AG09309 (cell line): Measurements from ENCODE around the gene TOR4A.

Experiments
- DNase-seq: peaks from one replicate; pipeline ENCODE4 v3.0.0-alpha.2; 2010; ENCODE audit warnings: low read depth
- H3K4me3 ChIP-seq: 2 replicates; pipeline ENCODE4 v1.5.1; 2011; ENCODE audit warnings: mild to moderate bottlenecking, low read depth, low read length, moderate library complexity; ENCODE audit not compliant: control insufficient read depth
- CTCF ChIP-seq: IDR thresholded peaks from 2 replicates; pipeline ENCODE4 v1.5.1; 2011; ENCODE audit warnings: mild to moderate bottlenecking, low read depth, low read length, inconsistent platforms; ENCODE audit not compliant: insufficient read depth, control insufficient read depth; ENCODE audit errors: missing control alignments

TOR4A gene

GRCh38 chr9:137309368-137310188, 32.1 kb downstream of the TOR4A start:
- no peak for DNase-seq
- no peak overlapping the region for H3K4me3 ChIP-seq
- TF ChIP-seq CTCF: no peak

GRCh38 chr9:137310189-137311052, 32.9 kb downstream of the TOR4A start:
- TF ChIP-seq CTCF: no peak
- H3K4me3 ChIP-seq: no peak overlapping the region
- DNase-seq: no peak

GRCh38 chr9:137311171-137311985, 33.9 kb downstream of the TOR4A start:
- no peak for DNase-seq
- no peak overlapping the region for H3K4me3 ChIP-seq
- TF ChIP-seq CTCF: no peak

GRCh38 chr9:137311986-137312851, 34.7 kb downstream of the TOR4A start:
- TF ChIP-seq CTCF: no peak
- H3K4me3 ChIP-seq: no peak overlapping the region
- no peak for DNase-seq

- H3K4me3 ChIP-seq: no peak overlapping the region
- no peak for TF ChIP-seq CTCF
- DNase-seq: no peak
Observed at GRCh38 chr9:137312852-137313325, 35.4 kb downstream of the TOR4A start.
